Neural cell (in vitro differentiated cells): ENCODE data around the gene POLN. TPM values are rescaled to one million over a fixed set of nuclear protein-coding genes. Genes with fewer than 3 reads are reported as not detected.

Experiments
- H2AFZ ChIP-seq: fragments of 200-600, 300-800 bp; sonication (generic), shearing (Covaris generic); 2 replicates; pipeline ENCODE4 v1.6.0; 2014; ENCODE audit warnings: low read depth, mild to moderate bottlenecking, antibody characterized with exemption, low read length, moderate library complexity
- H3F3A ChIP-seq: fragments of 200-600 bp; shearing (Covaris generic); 2 replicates; pipeline ENCODE4 v1.6.1; 2016; ENCODE audit warnings: mild to moderate bottlenecking, moderate library complexity, mixed read lengths, antibody characterized with exemption, low read length; ENCODE audit not compliant: insufficient read depth, poor library complexity, severe bottlenecking
- H3K27ac ChIP-seq: fragments of 200-600, 300-800 bp; sonication (generic), shearing (Covaris generic); 2 replicates; pipeline ENCODE4 v1.5.1; 2014; ENCODE audit warnings: mild to moderate bottlenecking, low read length, moderate library complexity
- H3K27me3 ChIP-seq: fragments of 300-800, 200-600 bp; sonication (generic), shearing (Covaris generic); 2 replicates; pipeline ENCODE4 v1.6.0; 2014; ENCODE audit warnings: mild to moderate bottlenecking, low read depth, low read length, moderate library complexity; ENCODE audit not compliant: insufficient read depth
- H3K36me3 ChIP-seq: fragments of 300-800, 200-600 bp; sonication (generic), shearing (Covaris generic); 2 replicates; pipeline ENCODE4 v1.5.1; 2014; ENCODE audit warnings: mild to moderate bottlenecking, antibody characterized with exemption, low read length, moderate library complexity; ENCODE audit not compliant: insufficient read depth
- H3K4me2 ChIP-seq: fragments of 300-800, 200-600 bp; sonication (generic), shearing (Covaris generic); 2 replicates; pipeline ENCODE4 v1.6.0; 2014; ENCODE audit warnings: mild to moderate bottlenecking, low read length
- H3K4me3 ChIP-seq: fragments of 300-800, 200-600 bp; sonication (generic), shearing (Covaris generic); 2 replicates; pipeline ENCODE4 v1.5.1; 2014; ENCODE audit warnings: mild to moderate bottlenecking, low read length, moderate library complexity
- H3K79me2 ChIP-seq: fragments of 200-600 bp; shearing (Covaris generic); replicated peaks from 2 replicates; pipeline ENCODE4 v1.6.0; 2014; ENCODE audit warnings: mild to moderate bottlenecking, low read length, moderate library complexity; ENCODE audit not compliant: insufficient read depth
- H3K9ac ChIP-seq: fragments of 300-800, 200-600 bp; sonication (generic), shearing (Covaris generic); 2 replicates; pipeline ENCODE4 v1.6.1; 2016; ENCODE audit warnings: mild to moderate bottlenecking, low read length, mixed read lengths
- H3K9me2 ChIP-seq: fragments of 200-600 bp; shearing (Covaris generic); 2 replicates; pipeline ENCODE4 v1.6.1; 2016; ENCODE audit warnings: mild to moderate bottlenecking, low read length, mixed read lengths; ENCODE audit not compliant: insufficient read depth
- H3K9me3 ChIP-seq: fragments of 200-600, 300-800 bp; sonication (generic), shearing (Covaris generic); 2 replicates; pipeline ENCODE4 v1.6.1; 2016; ENCODE audit warnings: mild to moderate bottlenecking, mixed run types, low read length, moderate library complexity, mixed read lengths
- H4K20me1 ChIP-seq: fragments of 200-600 bp; shearing (Covaris generic); 2 replicates; pipeline ENCODE4 v1.6.1; 2016; ENCODE audit warnings: mild to moderate bottlenecking, mixed run types; ENCODE audit not compliant: insufficient read depth
- CTCF ChIP-seq: fragments of 450-650 bp; IDR thresholded peaks from 2 replicates; pipeline ENCODE4 v1.5.1; 2014; ENCODE audit warnings: antibody characterized with exemption, mild to moderate bottlenecking, moderate library complexity; ENCODE audit not compliant: poor library complexity, severe bottlenecking
- EP300 ChIP-seq: fragments of 450-650 bp; conservative IDR thresholded peaks from 2 replicates; pipeline ENCODE4 v1.6.1; 2014; ENCODE audit warnings: antibody characterized with exemption, mild to moderate bottlenecking, moderate library complexity; ENCODE audit not compliant: poor library complexity, severe bottlenecking
- EZH2 ChIP-seq: fragments of 200-600, 300-800 bp; shearing (Covaris generic), sonication (generic); IDR thresholded peaks from 2 replicates; pipeline ENCODE4 v1.6.1; 2014; ENCODE audit warnings: antibody characterized with exemption, low read length, borderline replicate concordance, mild to moderate bottlenecking; ENCODE audit not compliant: insufficient read depth, poor library complexity, severe bottlenecking
- MXI1 ChIP-seq: fragments of 450-650 bp; conservative IDR thresholded peaks from 2 replicates; pipeline ENCODE4 v1.6.1; 2014; ENCODE audit warnings: antibody characterized with exemption, mild to moderate bottlenecking; ENCODE audit not compliant: poor library complexity, severe bottlenecking
- POLR2AphosphoS5 ChIP-seq: IDR thresholded peaks from 2 replicates; pipeline ENCODE4 v1.6.1; 2012
- RAD21 ChIP-seq: fragments of 450-650 bp; conservative IDR thresholded peaks from 2 replicates; pipeline ENCODE4 v1.6.1; 2014; ENCODE audit warnings: antibody characterized with exemption, mild to moderate bottlenecking, moderate library complexity
- REST ChIP-seq: IDR thresholded peaks from 2 replicates; pipeline ENCODE4 v1.6.1; 2012; ENCODE audit warnings: borderline replicate concordance
- SMC3 ChIP-seq: fragments of 450-650 bp; conservative IDR thresholded peaks from 2 replicates; pipeline ENCODE4 v1.6.1; 2014; ENCODE audit warnings: antibody characterized with exemption, mild to moderate bottlenecking, moderate library complexity; ENCODE audit not compliant: poor library complexity
- TAF1 ChIP-seq: IDR thresholded peaks from 2 replicates; pipeline ENCODE4 v1.6.1; 2012; ENCODE audit warnings: low read depth
- polyA plus RNA-seq: library from polyadenylated mRNA; depleted of rRNA; stranded (reverse); fragments of >200 nt; gene quantifications from 2 replicates; pipeline ENCODE4 v1.2.3, GENCODE V29; 2014

Gene POLN
- polyA plus RNA-seq, 1 donor from 2014 or later: 1.1 TPM

- Histone ChIP-seq H3K9ac (no peak overlapping the region), H4K20me1 (peaks cover 8% of the 10 kb centered on the region), H3K4me2 (no peak overlapping the region), H3F3A (no peaks in the 10 kb centered on the region), H3K27me3 (no peaks in the 10 kb centered on the region), H2AFZ (no peak overlapping the region), H3K36me3 (no peaks in the 10 kb centered on the region), H3K9me3 (no peaks in the 10 kb centered on the region), H3K9me2 (no peaks in the 10 kb centered on the region), H3K79me2 (peaks cover 6% of the 10 kb centered on the region), H3K27ac (no peak overlapping the region), H3K4me3 (no peak overlapping the region)
- TF ChIP-seq RAD21: no peak
- TF ChIP-seq SMC3: no peak
- TF ChIP-seq TAF1: no peak
- TF ChIP-seq MXI1: no peak
- no peak for TF ChIP-seq REST
- no peak for TF ChIP-seq EZH2
- no peak for TF ChIP-seq CTCF
- no peak for TF ChIP-seq EP300
- no peak for TF ChIP-seq POLR2AphosphoS5
Observed at GRCh38 chr4:2251073-2251794, 9.3 kb upstream of the POLN start.

DNA sequence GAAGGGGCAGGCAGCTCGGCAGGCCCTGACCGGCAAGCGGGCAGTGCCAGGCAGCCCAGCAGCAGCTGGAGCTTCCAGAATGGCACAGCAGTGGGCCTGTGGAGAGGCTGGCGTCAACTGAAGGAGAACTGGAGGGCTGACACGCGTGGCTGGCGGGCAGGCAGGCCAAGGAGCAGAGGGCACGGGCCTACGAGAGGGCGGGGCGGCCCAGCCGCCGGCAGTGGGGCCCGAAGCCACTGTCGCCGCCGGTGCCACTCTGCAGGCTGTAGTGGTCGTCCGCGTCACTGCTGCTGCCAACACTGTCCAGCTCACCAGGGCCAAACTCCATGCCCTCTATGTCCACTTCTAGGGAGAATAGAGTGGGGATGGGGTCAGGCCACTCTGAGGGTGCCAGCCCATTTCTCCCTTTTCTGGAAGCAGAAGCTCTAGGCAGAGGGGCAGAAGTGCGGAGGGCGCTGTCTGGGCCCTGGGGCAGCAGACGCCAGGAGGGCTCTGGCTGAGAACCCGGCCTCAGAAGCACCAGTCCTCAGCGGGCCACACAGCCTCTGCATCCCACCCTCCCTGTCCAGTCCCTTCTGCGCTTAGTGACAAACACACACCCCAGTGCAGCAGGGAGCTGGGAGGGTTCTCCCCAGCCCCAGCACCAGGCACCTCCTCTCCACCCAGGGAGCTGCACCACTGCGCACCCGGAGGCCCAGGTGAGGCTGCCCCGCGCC, 8.6 kb upstream of the POLN start:
- no peaks in the 10 kb centered on the region for H3K27me3 ChIP-seq
- H4K20me1 ChIP-seq: peaks cover 1% of the 10 kb centered on the region

More for the DNA sequence above, 8.6 kb upstream of the POLN start:
- Histone ChIP-seq H3K9ac (no peak overlapping the region), H3K27ac (no peak overlapping the region), H3K4me3 (no peak overlapping the region), H2AFZ (no peak overlapping the region), H3K9me2 (no peaks in the 10 kb centered on the region), H3K4me2 (no peak overlapping the region), H3K79me2 (peaks cover 6% of the 10 kb centered on the region), H3K36me3 (no peaks in the 10 kb centered on the region), H3K9me3 (no peaks in the 10 kb centered on the region), H3F3A (no peaks in the 10 kb centered on the region)
- TF ChIP-seq REST (no peak), SMC3 (no peak), MXI1 (no peak), TAF1 (no peak), RAD21 (no peak), EZH2 (no peak)
